H9 (cell line): ENCODE results near the gene SLC17A3. TPM values are rescaled to one million over a fixed set of nuclear protein-coding genes. Genes with fewer than 3 reads are reported as not detected.

Experiments used
- DNase-seq: peaks from one replicate; pipeline ENCODE4 v3.0.0-alpha.2; 2017
- H2AFZ ChIP-seq: one replicate; pipeline ENCODE4 v1.6.1; 2013; ENCODE audit warnings: mild to moderate bottlenecking, low read length, control low read depth, moderate library complexity
- H2AK5ac ChIP-seq: 2 replicates; pipeline ENCODE4 v1.6.1; 2013; ENCODE audit warnings: low read length, control low read depth, mixed read lengths; ENCODE audit not compliant: insufficient read length
- H2BK120ac ChIP-seq: one replicate; pipeline ENCODE4 v1.6.1; 2013; ENCODE audit warnings: low read depth, mild to moderate bottlenecking, low read length, control low read depth, inconsistent platforms; ENCODE audit not compliant: poor library complexity, severe bottlenecking
- H2BK12ac ChIP-seq: 2 replicates; pipeline ENCODE4 v1.6.1; 2013; ENCODE audit warnings: low read length, control low read depth, mixed read lengths, low read depth; ENCODE audit not compliant: insufficient read length
- H2BK15ac ChIP-seq: 2 replicates; pipeline ENCODE4 v1.6.1; 2013; ENCODE audit warnings: low read depth, low read length, control low read depth
- H2BK20ac ChIP-seq: one replicate; pipeline ENCODE4 v1.6.1; 2013; ENCODE audit warnings: low read depth, mild to moderate bottlenecking, low read length, control low read depth, inconsistent platforms; ENCODE audit not compliant: poor library complexity, severe bottlenecking
- H2BK5ac ChIP-seq: 2 replicates; pipeline ENCODE4 v1.6.1; 2013; ENCODE audit warnings: low read length, control low read depth, mixed read lengths; ENCODE audit not compliant: insufficient read length
- H3K14ac ChIP-seq: 2 replicates; pipeline ENCODE4 v1.6.1; 2013; ENCODE audit warnings: low read length, control low read depth; ENCODE audit not compliant: insufficient read depth
- H3K18ac ChIP-seq: 2 replicates; pipeline ENCODE4 v1.6.1; 2013; ENCODE audit warnings: low read depth, mild to moderate bottlenecking, mixed read lengths, low read length, control low read depth; ENCODE audit not compliant: insufficient read length
- H3K23ac ChIP-seq: 2 replicates; pipeline ENCODE4 v1.6.1; 2013; ENCODE audit warnings: low read length, control low read depth, mixed read lengths, low read depth; ENCODE audit not compliant: insufficient read length
- H3K23me2 ChIP-seq: 2 replicates; pipeline ENCODE4 v1.6.1; 2013; ENCODE audit warnings: low read depth, mild to moderate bottlenecking, mixed read lengths, low read length, control low read depth; ENCODE audit not compliant: insufficient read length, poor library complexity, severe bottlenecking
- H3K27ac ChIP-seq: 2 replicates; pipeline ENCODE4 v1.5.1; 2013; ENCODE audit warnings: low read length, control low read depth, mixed read lengths, low read depth; ENCODE audit not compliant: insufficient read length
- H3K27me3 ChIP-seq: 2 replicates; pipeline ENCODE4 v1.6.1; 2013; ENCODE audit warnings: low read length, control low read depth, inconsistent platforms; ENCODE audit not compliant: insufficient read depth
- H3K4ac ChIP-seq: 2 replicates; pipeline ENCODE4 v1.6.1; 2013; ENCODE audit warnings: low read depth, mild to moderate bottlenecking, control low read depth, inconsistent platforms, low read length, moderate library complexity
- H3K4me1 ChIP-seq: 2 replicates; pipeline ENCODE4 v1.6.1; 2013; ENCODE audit warnings: low read length, control low read depth, inconsistent platforms; ENCODE audit not compliant: insufficient read depth
- H3K4me2 ChIP-seq: 2 replicates; pipeline ENCODE4 v1.6.1; 2013; ENCODE audit warnings: low read length, control low read depth, mixed read lengths; ENCODE audit not compliant: insufficient read length, insufficient read depth
- H3K56ac ChIP-seq: 2 replicates; pipeline ENCODE4 v1.6.1; 2013; ENCODE audit warnings: low read depth, mild to moderate bottlenecking, mixed read lengths, low read length, control low read depth; ENCODE audit not compliant: insufficient read length
- H3K79me1 ChIP-seq: 2 replicates; pipeline ENCODE4 v1.6.1; 2013; ENCODE audit warnings: low read depth, mild to moderate bottlenecking, moderate library complexity, low read length, control low read depth, inconsistent platforms; ENCODE audit not compliant: insufficient read depth, poor library complexity, severe bottlenecking
- H3K79me2 ChIP-seq: 2 replicates; pipeline ENCODE4 v1.6.1; 2013; ENCODE audit warnings: low read length, control low read depth, inconsistent platforms; ENCODE audit not compliant: insufficient read depth
- H3K9ac ChIP-seq: 2 replicates; pipeline ENCODE4 v1.6.1; 2013; ENCODE audit warnings: low read length, control low read depth, mixed read lengths; ENCODE audit not compliant: insufficient read length; ENCODE audit errors: extremely low read depth
- H3K9me3 ChIP-seq: one replicate; pipeline ENCODE4 v1.6.1; 2013; ENCODE audit warnings: low read depth, low read length, inconsistent platforms; ENCODE audit not compliant: control insufficient read depth
- H3T11ph ChIP-seq: one replicate; pipeline ENCODE4 v1.6.1; 2013; ENCODE audit warnings: mild to moderate bottlenecking, low read length, control low read depth, inconsistent platforms
- H4K20me1 ChIP-seq: one replicate; pipeline ENCODE4 v1.6.1; 2013; ENCODE audit not compliant: control insufficient read depth, insufficient read length, insufficient read depth
- H4K5ac ChIP-seq: 2 replicates; pipeline ENCODE4 v1.6.1; 2013; ENCODE audit warnings: low read depth, mild to moderate bottlenecking, mixed read lengths, low read length, control low read depth; ENCODE audit not compliant: insufficient read length
- H4K8ac ChIP-seq: replicated peaks from 2 replicates; pipeline ENCODE4 v1.6.1; 2013; ENCODE audit warnings: low read length, control low read depth, mixed read lengths, low read depth; ENCODE audit not compliant: insufficient read length
- H4K91ac ChIP-seq: 2 replicates; pipeline ENCODE4 v1.6.1; 2013; ENCODE audit warnings: low read depth, mild to moderate bottlenecking, moderate library complexity, mixed read lengths, low read length, control low read depth; ENCODE audit not compliant: insufficient read length
- H3K27ac Mint-ChIP-seq, 3 experiments: 2 replicates in 2 of 3; 3 replicates in 1 of 3; pipeline ENCODE4 v1.8.0; 2020 to 2021; ENCODE audit warnings: mixed read lengths in 3 of 3, mild to moderate bottlenecking in 1 of 3, moderate library complexity in 1 of 3
- H3K27me3 Mint-ChIP-seq: 2 replicates; pipeline ENCODE4 v1.8.0; 2021; ENCODE audit warnings: low read depth, mild to moderate bottlenecking, moderate library complexity, mixed read lengths
- H3K36me3 Mint-ChIP-seq, 3 experiments: 2 replicates in 2 of 3; 3 replicates in 1 of 3; pipeline ENCODE4 v1.8.0; 2020 to 2021; ENCODE audit warnings: low read depth in 3 of 3, mixed read lengths in 3 of 3; ENCODE audit not compliant: insufficient read depth in 1 of 3
- H3K4me1 Mint-ChIP-seq, 2 experiments: 2 replicates each; pipeline ENCODE4 v1.8.0; 2020; ENCODE audit warnings: mixed read lengths in 2 of 2
- H3K4me3 Mint-ChIP-seq, 2 experiments: 2 replicates in 1 of 2; 3 replicates in 1 of 2; pipeline ENCODE4 v1.8.0; 2020 to 2021; ENCODE audit warnings: mild to moderate bottlenecking in 2 of 2, mixed read lengths in 2 of 2, moderate library complexity in 1 of 2
- H3K9me3 Mint-ChIP-seq, 2 experiments: 2 replicates in 1 of 2; 3 replicates in 1 of 2; pipeline ENCODE4 v1.8.0; 2020; ENCODE audit warnings: mild to moderate bottlenecking in 2 of 2, mixed read lengths in 2 of 2, moderate library complexity in 1 of 2
- total RNA-seq: library from RNA; stranded (reverse); gene quantifications from 2 replicates; pipeline ENCODE4 v1.2.1, GENCODE V29; 2021
- TF ChIP-seq, protein P1 (sequence below): fragments of 200-600 bp; sonication (generic); conservative IDR thresholded peaks from 3 replicates; pipeline ENCODE4 v1.8.0; 2021; ENCODE audit warnings: antibody characterized with exemption, mild to moderate bottlenecking

Gene SLC17A3
- total RNA-seq, 1 experiment from 2014 or later, result not detected

DNA sequence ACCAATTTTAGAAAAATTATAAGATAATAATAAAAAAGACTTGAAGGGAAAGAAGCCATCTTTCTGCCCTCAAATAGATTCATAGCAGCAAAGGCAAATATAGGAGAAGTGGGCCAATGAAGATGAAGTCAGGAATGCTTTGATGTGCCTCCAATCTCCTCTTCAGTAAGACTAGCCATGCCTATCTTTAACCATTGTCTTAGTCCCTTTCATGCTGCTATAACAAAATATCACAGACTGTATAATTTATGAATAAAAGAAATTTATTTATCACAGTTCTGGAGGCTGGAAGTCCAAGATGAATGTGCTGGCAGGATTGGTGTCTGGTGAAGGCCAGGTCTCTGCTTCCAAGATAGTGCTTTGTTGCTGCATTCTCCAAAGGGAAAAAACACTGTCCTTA, 18.8 kb upstream of the SLC17A3 start:
- H3T11ph ChIP-seq, result no peak overlapping the region
- H3K27me3 Mint-ChIP-seq, result no peaks in the 10 kb centered on the region
- no peaks in the 10 kb centered on the region for H3K9me3 ChIP-seq

More for the DNA sequence above, 18.8 kb upstream of the SLC17A3 start:
- H3K9me3 Mint-ChIP-seq, result no peaks in the 10 kb centered on the region
- H3K27ac Mint-ChIP-seq, result no peak overlapping the region
- no peak overlapping the region for H4K91ac ChIP-seq
- H2BK20ac ChIP-seq, result no peak overlapping the region
- H3K23me2 ChIP-seq, result no peaks in the 10 kb centered on the region
- no peak overlapping the region for H3K18ac ChIP-seq
- no peak overlapping the region for H3K23ac ChIP-seq
- H2AFZ ChIP-seq, result no peak overlapping the region
- no peak overlapping the region for H3K14ac ChIP-seq
- H2BK15ac ChIP-seq, result no peak overlapping the region
- H3K4me3 Mint-ChIP-seq, result no peak overlapping the region
- no peak overlapping the region for H3K27ac ChIP-seq
- no peaks in the 10 kb centered on the region for H3K27me3 ChIP-seq
- no peak overlapping the region for H2AK5ac ChIP-seq
- no peak overlapping the region for H4K8ac ChIP-seq
- no peaks in the 10 kb centered on the region for H3K4me1 Mint-ChIP-seq
- no peak overlapping the region for H3K9ac ChIP-seq
- H3K56ac ChIP-seq, result no peak overlapping the region
- no peak for DNase-seq
- H4K5ac ChIP-seq, result no peak overlapping the region
- no peaks in the 10 kb centered on the region for H3K79me1 ChIP-seq
- H3K79me2 ChIP-seq, result no peaks in the 10 kb centered on the region
- TF ChIP-seq, protein P1, sequence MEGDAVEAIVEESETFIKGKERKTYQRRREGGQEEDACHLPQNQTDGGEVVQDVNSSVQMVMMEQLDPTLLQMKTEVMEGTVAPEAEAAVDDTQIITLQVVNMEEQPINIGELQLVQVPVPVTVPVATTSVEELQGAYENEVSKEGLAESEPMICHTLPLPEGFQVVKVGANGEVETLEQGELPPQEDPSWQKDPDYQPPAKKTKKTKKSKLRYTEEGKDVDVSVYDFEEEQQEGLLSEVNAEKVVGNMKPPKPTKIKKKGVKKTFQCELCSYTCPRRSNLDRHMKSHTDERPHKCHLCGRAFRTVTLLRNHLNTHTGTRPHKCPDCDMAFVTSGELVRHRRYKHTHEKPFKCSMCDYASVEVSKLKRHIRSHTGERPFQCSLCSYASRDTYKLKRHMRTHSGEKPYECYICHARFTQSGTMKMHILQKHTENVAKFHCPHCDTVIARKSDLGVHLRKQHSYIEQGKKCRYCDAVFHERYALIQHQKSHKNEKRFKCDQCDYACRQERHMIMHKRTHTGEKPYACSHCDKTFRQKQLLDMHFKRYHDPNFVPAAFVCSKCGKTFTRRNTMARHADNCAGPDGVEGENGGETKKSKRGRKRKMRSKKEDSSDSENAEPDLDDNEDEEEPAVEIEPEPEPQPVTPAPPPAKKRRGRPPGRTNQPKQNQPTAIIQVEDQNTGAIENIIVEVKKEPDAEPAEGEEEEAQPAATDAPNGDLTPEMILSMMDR, result no peak
- H2BK12ac ChIP-seq, result no peak overlapping the region
- H2BK5ac ChIP-seq, result no peak overlapping the region
- no peak overlapping the region for H3K4ac ChIP-seq
- no peaks in the 10 kb centered on the region for H3K4me1 ChIP-seq
- no peaks in the 10 kb centered on the region for H3K36me3 Mint-ChIP-seq
- H4K20me1 ChIP-seq, result no peaks in the 10 kb centered on the region
- no peak overlapping the region for H3K4me2 ChIP-seq
- H2BK120ac ChIP-seq, result no peak overlapping the region
